Ishikawa (cell line): ENCODE results near the gene ACKR1.

Source experiments
- CEBPB ChIP-seq: IDR thresholded peaks from 2 replicates; pipeline ENCODE4 v1.6.1; 2012
- EGR1 ChIP-seq: IDR thresholded peaks from 2 replicates; pipeline ENCODE4 v1.6.1; 2012
- EP300 ChIP-seq: IDR thresholded peaks from 2 replicates; pipeline ENCODE4 v1.6.1; 2012; ENCODE audit warnings: borderline replicate concordance
- FOXM1 ChIP-seq: IDR thresholded peaks from 2 replicates; pipeline ENCODE4 v1.6.1; 2012; ENCODE audit warnings: low read depth, borderline replicate concordance
- MAX ChIP-seq: IDR thresholded peaks from 2 replicates; pipeline ENCODE4 v1.6.1; 2012
- NFIC ChIP-seq: IDR thresholded peaks from 2 replicates; pipeline ENCODE4 v1.6.1; 2012
- RAD21 ChIP-seq: IDR thresholded peaks from 2 replicates; pipeline ENCODE4 v1.6.1; 2012; ENCODE audit warnings: low read depth
- TAF1 ChIP-seq: IDR thresholded peaks from 2 replicates; pipeline ENCODE4 v1.6.1; 2012; ENCODE audit warnings: low read depth, mild to moderate bottlenecking
- TCF12 ChIP-seq: IDR thresholded peaks from 2 replicates; pipeline ENCODE4 v1.6.1; 2012; ENCODE audit warnings: low read depth
- TEAD4 ChIP-seq: IDR thresholded peaks from 2 replicates; pipeline ENCODE4 v1.6.1; 2012
- YY1 ChIP-seq: IDR thresholded peaks from 2 replicates; pipeline ENCODE4 v1.6.1; 2012; ENCODE audit warnings: low read depth
- ZBTB7A ChIP-seq: IDR thresholded peaks from 2 replicates; pipeline ENCODE4 v1.6.1; 2012; ENCODE audit warnings: low read depth
- TF ChIP-seq, protein P1 (sequence below): IDR thresholded peaks from 2 replicates; pipeline ENCODE4 v1.6.1; 2012
- TF ChIP-seq, protein P2 (sequence below): IDR thresholded peaks from 2 replicates; pipeline ENCODE4 v1.6.1; 2012; ENCODE audit warnings: low read depth, mild to moderate bottlenecking

The ACKR1 gene

GRCh38 chr1:159207080-159207479 is 2.4 kb downstream of the ACKR1 start:
- TF ChIP-seq, protein P1, sequence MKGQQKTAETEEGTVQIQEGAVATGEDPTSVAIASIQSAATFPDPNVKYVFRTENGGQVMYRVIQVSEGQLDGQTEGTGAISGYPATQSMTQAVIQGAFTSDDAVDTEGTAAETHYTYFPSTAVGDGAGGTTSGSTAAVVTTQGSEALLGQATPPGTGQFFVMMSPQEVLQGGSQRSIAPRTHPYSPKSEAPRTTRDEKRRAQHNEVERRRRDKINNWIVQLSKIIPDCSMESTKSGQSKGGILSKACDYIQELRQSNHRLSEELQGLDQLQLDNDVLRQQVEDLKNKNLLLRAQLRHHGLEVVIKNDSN = no peak
- TF ChIP-seq RAD21 = no peak
- TF ChIP-seq EP300 = no peak
- no peak for TF ChIP-seq TEAD4
- TF ChIP-seq YY1 = no peak
- no peak for TF ChIP-seq TCF12
- TF ChIP-seq NFIC = no peak
- TF ChIP-seq TAF1 = no peak
- TF ChIP-seq FOXM1 = no peak
- no peak for TF ChIP-seq ZBTB7A
- TF ChIP-seq, protein P2, sequence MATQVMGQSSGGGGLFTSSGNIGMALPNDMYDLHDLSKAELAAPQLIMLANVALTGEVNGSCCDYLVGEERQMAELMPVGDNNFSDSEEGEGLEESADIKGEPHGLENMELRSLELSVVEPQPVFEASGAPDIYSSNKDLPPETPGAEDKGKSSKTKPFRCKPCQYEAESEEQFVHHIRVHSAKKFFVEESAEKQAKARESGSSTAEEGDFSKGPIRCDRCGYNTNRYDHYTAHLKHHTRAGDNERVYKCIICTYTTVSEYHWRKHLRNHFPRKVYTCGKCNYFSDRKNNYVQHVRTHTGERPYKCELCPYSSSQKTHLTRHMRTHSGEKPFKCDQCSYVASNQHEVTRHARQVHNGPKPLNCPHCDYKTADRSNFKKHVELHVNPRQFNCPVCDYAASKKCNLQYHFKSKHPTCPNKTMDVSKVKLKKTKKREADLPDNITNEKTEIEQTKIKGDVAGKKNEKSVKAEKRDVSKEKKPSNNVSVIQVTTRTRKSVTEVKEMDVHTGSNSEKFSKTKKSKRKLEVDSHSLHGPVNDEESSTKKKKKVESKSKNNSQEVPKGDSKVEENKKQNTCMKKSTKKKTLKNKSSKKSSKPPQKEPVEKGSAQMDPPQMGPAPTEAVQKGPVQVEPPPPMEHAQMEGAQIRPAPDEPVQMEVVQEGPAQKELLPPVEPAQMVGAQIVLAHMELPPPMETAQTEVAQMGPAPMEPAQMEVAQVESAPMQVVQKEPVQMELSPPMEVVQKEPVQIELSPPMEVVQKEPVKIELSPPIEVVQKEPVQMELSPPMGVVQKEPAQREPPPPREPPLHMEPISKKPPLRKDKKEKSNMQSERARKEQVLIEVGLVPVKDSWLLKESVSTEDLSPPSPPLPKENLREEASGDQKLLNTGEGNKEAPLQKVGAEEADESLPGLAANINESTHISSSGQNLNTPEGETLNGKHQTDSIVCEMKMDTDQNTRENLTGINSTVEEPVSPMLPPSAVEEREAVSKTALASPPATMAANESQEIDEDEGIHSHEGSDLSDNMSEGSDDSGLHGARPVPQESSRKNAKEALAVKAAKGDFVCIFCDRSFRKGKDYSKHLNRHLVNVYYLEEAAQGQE = no peak
- TF ChIP-seq EGR1 = no peak
- TF ChIP-seq CEBPB = no peak

GRCh38 chr1:159207774-159208173 is 3.1 kb downstream of the ACKR1 start:
- TF ChIP-seq, protein P2 = no peak
- TF ChIP-seq ZBTB7A (no peak), CEBPB (no peak), TEAD4 (no peak), TAF1 (no peak), TCF12 (no peak), FOXM1 (no peak)

DNA sequence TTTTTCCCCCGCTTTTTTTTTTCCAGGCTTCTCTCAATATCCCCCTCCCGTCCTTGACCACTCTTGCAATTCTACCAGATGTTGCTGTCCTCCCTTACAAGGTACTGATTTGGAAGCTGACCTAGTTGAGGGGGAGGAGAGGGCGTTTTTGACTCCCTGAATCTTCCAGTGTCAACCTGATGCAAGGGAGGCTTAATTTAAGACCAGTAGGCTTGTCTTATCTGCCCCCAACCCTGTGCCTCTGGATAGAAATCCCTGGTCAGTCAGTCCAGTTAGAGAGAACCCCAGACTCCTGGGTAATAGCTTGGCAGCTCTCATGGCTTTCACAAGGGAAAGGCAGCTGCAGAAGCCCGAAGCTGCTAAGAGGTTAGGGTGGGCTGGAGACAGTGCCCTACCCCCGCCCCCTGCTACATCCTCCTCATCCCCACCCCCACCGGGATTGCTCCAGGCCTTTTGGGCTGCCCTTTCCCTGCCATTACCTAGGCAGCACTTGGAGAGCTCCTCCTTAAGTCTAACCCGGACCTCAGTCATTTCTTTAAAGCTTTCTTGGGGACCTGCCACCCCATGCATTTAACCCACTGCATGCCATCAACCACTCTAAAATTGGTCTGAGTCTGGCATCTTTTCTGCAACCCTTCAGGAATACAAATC is 3.6 kb downstream of the ACKR1 start:
- TF ChIP-seq, protein P2 = peak; percentile 45; the same call in 1 of the 2 replicates
- TF ChIP-seq MAX = no peak

DNA sequence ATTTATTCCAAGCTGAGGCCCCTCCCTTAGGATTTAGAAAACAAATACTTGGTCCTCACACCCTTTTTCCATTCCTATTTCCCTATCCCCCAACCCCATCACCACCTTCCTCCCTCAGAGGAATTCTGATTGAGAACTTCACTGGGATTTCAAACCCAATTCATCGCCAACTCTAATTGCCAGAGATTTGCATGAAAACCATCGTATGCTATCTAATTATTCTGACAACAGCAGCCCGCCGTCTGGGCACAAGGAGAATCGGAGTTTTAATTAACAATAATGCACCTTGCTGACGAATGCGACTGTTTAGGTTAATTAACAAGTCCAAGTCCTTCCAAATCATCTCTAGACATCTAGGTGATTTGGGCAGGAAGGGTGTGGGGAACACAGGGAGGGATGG is 4.4 kb downstream of the ACKR1 start:
- TF ChIP-seq CEBPB (no peak), YY1 (no peak), TCF12 (no peak), MAX (no peak), TEAD4 (no peak), EGR1 (no peak), RAD21 (no peak), FOXM1 (no peak), EP300 (no peak), ZBTB7A (no peak)
- TF ChIP-seq, protein P1 = no peak
- TF ChIP-seq, protein P2 = no peak
